Type B pancreatic cell (in vitro differentiated cells): ENCODE results near the gene LRP1B. TPM values are rescaled to one million over a fixed set of nuclear protein-coding genes. Genes with fewer than 3 reads are reported as not detected.

Experiments used
- DNase-seq: peaks from one replicate; pipeline ENCODE4 v3.0.0; 2021; ENCODE audit warnings: mixed read lengths; ENCODE audit not compliant: unreplicated experiment; ENCODE audit errors: extremely low spot score
- H3K27ac Mint-ChIP-seq: 2 replicates; pipeline ENCODE4 v1.8.0; 2021; ENCODE audit warnings: mild to moderate bottlenecking, mixed read lengths
- H3K27me3 Mint-ChIP-seq: 2 replicates; pipeline ENCODE4 v1.8.0; 2021; ENCODE audit warnings: mixed read lengths
- H3K36me3 Mint-ChIP-seq: 2 replicates; pipeline ENCODE4 v1.8.0; 2021; ENCODE audit warnings: mixed read lengths
- H3K4me1 Mint-ChIP-seq: one replicate; pipeline ENCODE4 v1.8.0; 2021; ENCODE audit warnings: mixed read lengths; ENCODE audit not compliant: unreplicated experiment
- H3K4me3 Mint-ChIP-seq: 2 replicates; pipeline ENCODE4 v1.8.0; 2021; ENCODE audit warnings: mild to moderate bottlenecking, mixed read lengths
- H3K9me3 Mint-ChIP-seq: 2 replicates; pipeline ENCODE4 v1.8.0; 2021; ENCODE audit warnings: mixed read lengths
- total RNA-seq: library from RNA; stranded (reverse); gene quantifications from 2 replicates; pipeline ENCODE4 v1.2.1, GENCODE V29; 2021; ENCODE audit warnings: low replicate concordance
- TF ChIP-seq, protein P1 (sequence below): fragments of 200-600 bp; sonication (generic); conservative IDR thresholded peaks from 2 replicates; pipeline ENCODE4 v1.5.0; 2021; ENCODE audit warnings: antibody characterized with exemption, mild to moderate bottlenecking

Gene LRP1B
- total RNA-seq, 1 donor from 2014 or later, result 16.0 TPM

DNA sequence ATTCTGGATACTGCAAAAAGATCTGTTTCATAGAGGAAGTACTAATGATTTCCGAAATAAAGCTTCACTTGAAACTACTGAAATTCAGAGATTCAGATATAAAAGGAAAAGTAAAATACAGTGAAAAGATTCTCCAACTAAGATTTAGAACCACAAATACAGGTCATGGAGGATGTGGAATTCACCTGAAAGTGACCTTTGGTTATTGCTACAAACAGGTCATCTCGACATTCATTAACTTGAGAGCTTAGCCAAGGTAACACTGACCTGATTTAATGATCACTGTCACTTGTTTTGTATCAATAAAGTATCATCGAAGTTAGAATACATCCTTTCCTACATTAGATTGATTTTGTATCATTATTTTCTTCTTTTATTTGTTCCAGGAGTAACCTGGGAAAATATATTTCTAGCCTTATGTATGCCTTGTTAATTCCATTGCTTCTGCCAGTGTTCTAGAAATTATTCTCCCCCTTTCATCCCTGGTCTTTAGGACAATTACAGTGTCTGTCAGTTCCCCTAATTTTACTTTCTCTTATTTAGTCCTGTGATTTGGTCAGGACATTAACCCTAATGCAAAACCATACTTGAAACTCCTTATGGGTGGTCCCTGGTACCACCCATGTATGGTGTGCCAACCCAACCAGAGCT is 420.1 kb downstream of the LRP1B start:
- H3K4me3 Mint-ChIP-seq, result no peak overlapping the region
- DNase-seq, result no peak

DNA sequence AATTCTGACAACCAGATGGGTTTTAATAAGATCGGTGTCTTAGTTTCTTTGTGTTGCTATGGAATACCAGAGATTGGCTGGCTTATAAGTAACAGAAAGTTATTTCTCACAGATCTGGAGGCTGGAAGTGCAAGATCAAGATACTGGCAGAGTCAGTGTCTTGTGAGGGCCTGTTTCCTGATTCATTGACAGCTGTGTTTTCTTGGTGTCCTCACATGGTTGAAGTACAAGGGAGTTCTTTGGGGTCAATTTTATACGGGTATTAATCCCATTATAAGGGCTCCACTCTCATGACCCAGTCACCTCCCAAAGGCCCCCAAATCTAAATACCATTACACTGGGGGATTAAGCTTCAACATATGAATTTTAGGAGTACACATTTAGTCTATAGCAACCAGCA is 421.1 kb downstream of the LRP1B start:
- H3K36me3 Mint-ChIP-seq, result no peaks in the 10 kb centered on the region
- DNase-seq, result no peak
- H3K4me1 Mint-ChIP-seq, result peaks cover 15% of the 10 kb centered on the region
- H3K27me3 Mint-ChIP-seq, result no peaks in the 10 kb centered on the region
- H3K27ac Mint-ChIP-seq, result no peak overlapping the region
- TF ChIP-seq, protein P1, sequence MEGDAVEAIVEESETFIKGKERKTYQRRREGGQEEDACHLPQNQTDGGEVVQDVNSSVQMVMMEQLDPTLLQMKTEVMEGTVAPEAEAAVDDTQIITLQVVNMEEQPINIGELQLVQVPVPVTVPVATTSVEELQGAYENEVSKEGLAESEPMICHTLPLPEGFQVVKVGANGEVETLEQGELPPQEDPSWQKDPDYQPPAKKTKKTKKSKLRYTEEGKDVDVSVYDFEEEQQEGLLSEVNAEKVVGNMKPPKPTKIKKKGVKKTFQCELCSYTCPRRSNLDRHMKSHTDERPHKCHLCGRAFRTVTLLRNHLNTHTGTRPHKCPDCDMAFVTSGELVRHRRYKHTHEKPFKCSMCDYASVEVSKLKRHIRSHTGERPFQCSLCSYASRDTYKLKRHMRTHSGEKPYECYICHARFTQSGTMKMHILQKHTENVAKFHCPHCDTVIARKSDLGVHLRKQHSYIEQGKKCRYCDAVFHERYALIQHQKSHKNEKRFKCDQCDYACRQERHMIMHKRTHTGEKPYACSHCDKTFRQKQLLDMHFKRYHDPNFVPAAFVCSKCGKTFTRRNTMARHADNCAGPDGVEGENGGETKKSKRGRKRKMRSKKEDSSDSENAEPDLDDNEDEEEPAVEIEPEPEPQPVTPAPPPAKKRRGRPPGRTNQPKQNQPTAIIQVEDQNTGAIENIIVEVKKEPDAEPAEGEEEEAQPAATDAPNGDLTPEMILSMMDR, result no peak
- H3K4me3 Mint-ChIP-seq, result no peak overlapping the region
- no peaks in the 10 kb centered on the region for H3K9me3 Mint-ChIP-seq

More for the DNA sequence above, 420.1 kb downstream of the LRP1B start:
- no peaks in the 10 kb centered on the region for H3K27me3 Mint-ChIP-seq
- no peaks in the 10 kb centered on the region for H3K9me3 Mint-ChIP-seq
- no peaks in the 10 kb centered on the region for H3K36me3 Mint-ChIP-seq
- peaks cover 15% of the 10 kb centered on the region for H3K4me1 Mint-ChIP-seq
- H3K27ac Mint-ChIP-seq, result no peak overlapping the region
- TF ChIP-seq, protein P1, result no peak

DNA sequence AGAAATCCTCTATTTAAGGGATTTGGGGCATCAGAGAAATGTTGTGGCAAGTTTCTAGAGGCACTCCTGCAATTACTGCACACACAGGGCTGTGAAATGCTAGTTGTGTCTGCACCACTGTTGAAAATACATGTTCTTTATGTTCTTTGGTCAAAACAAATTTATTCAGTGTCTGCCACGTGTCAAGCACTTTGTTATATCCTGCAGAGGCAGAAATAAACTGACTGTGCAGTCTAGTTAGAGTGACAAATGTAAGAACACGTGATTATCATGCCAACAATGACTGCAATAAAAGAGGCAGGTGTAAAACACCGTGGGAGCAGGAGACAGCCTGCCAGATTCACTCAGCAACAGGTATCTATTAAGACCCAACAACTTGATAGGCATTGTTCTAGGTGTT is 423.3 kb downstream of the LRP1B start:
- H3K4me1 Mint-ChIP-seq, result peaks cover 12% of the 10 kb centered on the region
- no peaks in the 10 kb centered on the region for H3K27me3 Mint-ChIP-seq
- no peaks in the 10 kb centered on the region for H3K9me3 Mint-ChIP-seq
- no peak for DNase-seq
- H3K36me3 Mint-ChIP-seq, result no peaks in the 10 kb centered on the region
- no peak overlapping the region for H3K4me3 Mint-ChIP-seq
- no peak overlapping the region for H3K27ac Mint-ChIP-seq
- TF ChIP-seq, protein P1, result no peak

GRCh38 chr2:141704541-141704940 is 426.3 kb downstream of the LRP1B start:
- Mint-ChIP-seq H3K27ac (no peak overlapping the region), H3K9me3 (no peaks in the 10 kb centered on the region), H3K27me3 (no peaks in the 10 kb centered on the region), H3K36me3 (no peaks in the 10 kb centered on the region), H3K4me1 (peaks cover 12% of the 10 kb centered on the region), H3K4me3 (no peak overlapping the region)
- DNase-seq, result no peak
- TF ChIP-seq, protein P1, result no peak

GRCh38 chr2:141703501-141703900 is 427.3 kb downstream of the LRP1B start:
- Mint-ChIP-seq H3K27ac (no peak overlapping the region), H3K36me3 (no peaks in the 10 kb centered on the region), H3K27me3 (no peaks in the 10 kb centered on the region), H3K4me1 (peaks cover 12% of the 10 kb centered on the region), H3K4me3 (no peak overlapping the region), H3K9me3 (no peaks in the 10 kb centered on the region)
- TF ChIP-seq, protein P1, result no peak
- DNase-seq, result no peak
